ENCODE data around the gene GPR18.

GRCh38 chr13:99237981-99238662 lies 20.1 kb downstream of the GPR18 start:
- TF ChIP-seq CTCF (IDR thresholded peaks at IDR 0.05; ENCODE audit: insufficient read depth, low read length) (no peak), POLR2AphosphoS5 (IDR thresholded peaks at IDR 0.05; ENCODE audit: low read depth) (no peak), GABPA (IDR thresholded peaks at IDR 0.05; ENCODE audit: low read depth) (no peak)
- TF ChIP-seq, protein P1, sequence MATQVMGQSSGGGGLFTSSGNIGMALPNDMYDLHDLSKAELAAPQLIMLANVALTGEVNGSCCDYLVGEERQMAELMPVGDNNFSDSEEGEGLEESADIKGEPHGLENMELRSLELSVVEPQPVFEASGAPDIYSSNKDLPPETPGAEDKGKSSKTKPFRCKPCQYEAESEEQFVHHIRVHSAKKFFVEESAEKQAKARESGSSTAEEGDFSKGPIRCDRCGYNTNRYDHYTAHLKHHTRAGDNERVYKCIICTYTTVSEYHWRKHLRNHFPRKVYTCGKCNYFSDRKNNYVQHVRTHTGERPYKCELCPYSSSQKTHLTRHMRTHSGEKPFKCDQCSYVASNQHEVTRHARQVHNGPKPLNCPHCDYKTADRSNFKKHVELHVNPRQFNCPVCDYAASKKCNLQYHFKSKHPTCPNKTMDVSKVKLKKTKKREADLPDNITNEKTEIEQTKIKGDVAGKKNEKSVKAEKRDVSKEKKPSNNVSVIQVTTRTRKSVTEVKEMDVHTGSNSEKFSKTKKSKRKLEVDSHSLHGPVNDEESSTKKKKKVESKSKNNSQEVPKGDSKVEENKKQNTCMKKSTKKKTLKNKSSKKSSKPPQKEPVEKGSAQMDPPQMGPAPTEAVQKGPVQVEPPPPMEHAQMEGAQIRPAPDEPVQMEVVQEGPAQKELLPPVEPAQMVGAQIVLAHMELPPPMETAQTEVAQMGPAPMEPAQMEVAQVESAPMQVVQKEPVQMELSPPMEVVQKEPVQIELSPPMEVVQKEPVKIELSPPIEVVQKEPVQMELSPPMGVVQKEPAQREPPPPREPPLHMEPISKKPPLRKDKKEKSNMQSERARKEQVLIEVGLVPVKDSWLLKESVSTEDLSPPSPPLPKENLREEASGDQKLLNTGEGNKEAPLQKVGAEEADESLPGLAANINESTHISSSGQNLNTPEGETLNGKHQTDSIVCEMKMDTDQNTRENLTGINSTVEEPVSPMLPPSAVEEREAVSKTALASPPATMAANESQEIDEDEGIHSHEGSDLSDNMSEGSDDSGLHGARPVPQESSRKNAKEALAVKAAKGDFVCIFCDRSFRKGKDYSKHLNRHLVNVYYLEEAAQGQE (IDR thresholded peaks at IDR 0.05; ENCODE audit: insufficient replicate concordance, low read depth): no peak
